MM.1S (cell line): Measurements from ENCODE around the gene TGFB1.

ENCODE experiments used
- CTCF ChIP-seq: fragments of 300-600 bp; sonication (generic); IDR thresholded peaks from 2 replicates; pipeline ENCODE4 v1.5.1; 2016; ENCODE audit warnings: antibody characterized with exemption, low read length, mixed read lengths
- EZH2 ChIP-seq: fragments of 300-600 bp; sonication (generic); optimal IDR thresholded peaks from 2 replicates; pipeline ENCODE3; 2017; ENCODE audit warnings: low read depth, mild to moderate bottlenecking, antibody characterized with exemption, low read length, mixed read lengths

GRCh38 chr19:41372501-41372900 is 18.8 kb upstream of the TGFB1 start:
- TF ChIP-seq EZH2: no peak
- TF ChIP-seq CTCF: no peak
